Spleen (tissue), 11 donors: Measurements from ENCODE around the gene SLC16A10. TPM values are rescaled to one million over a fixed set of nuclear protein-coding genes. Genes with fewer than 3 reads are reported as not detected.
A peak's percentile ranks its signal among the peaks of the same experiment; 100 is the strongest.

Experiments
- DNase-seq: peaks from one replicate; pipeline ENCODE4 v3.0.0-alpha.2; 2020
- H3K27ac ChIP-seq, 8 donors: fragments of 200-600 bp; sonication (generic) in 7 of 8; 1 replicate in 4 of 8; 2 replicates in 4 of 8; pipeline versions ENCODE4 v1.5.0 to v1.8.0; 2016 to 2021; ENCODE audit warnings: inconsistent platforms in 4 of 8, mild to moderate bottlenecking in 4 of 8, moderate library complexity in 1 of 8
- H3K27me3 ChIP-seq, 7 donors: fragments of 200-600 bp; sonication (generic) in 6 of 7; replicated peaks in 1 of 7; 1 replicate in 4 of 7; 2 replicates in 3 of 7; pipeline versions ENCODE4 v1.5.0 to v1.8.0; 2016 to 2021; ENCODE audit warnings: inconsistent platforms in 3 of 7, mild to moderate bottlenecking in 1 of 7
- H3K36me3 ChIP-seq, 6 donors: fragments of 200-600 bp; sonication (generic) in 5 of 6; 1 replicate in 4 of 6; 2 replicates in 2 of 6; pipeline versions ENCODE4 v1.5.0 to v1.8.0; 2016 to 2021; ENCODE audit warnings: inconsistent platforms in 2 of 6
- H3K4me1 ChIP-seq, 6 donors: fragments of 200-600 bp; sonication (generic) in 5 of 6; 1 replicate in 3 of 6; 2 replicates in 3 of 6; pipeline versions ENCODE4 v1.5.0 to v1.8.0; 2016 to 2021; ENCODE audit warnings: inconsistent platforms in 3 of 6
- H3K4me3 ChIP-seq, 8 donors: fragments of 200-600 bp; sonication (generic) in 7 of 8; 1 replicate in 4 of 8; 2 replicates in 4 of 8; pipeline versions ENCODE4 v1.5.0 to v1.8.0; 2016 to 2021; ENCODE audit warnings: inconsistent platforms in 4 of 8, mild to moderate bottlenecking in 4 of 8, moderate library complexity in 2 of 8
- H3K9me3 ChIP-seq, 8 donors: fragments of 200-600 bp; sonication (generic) in 7 of 8; 1 replicate in 4 of 8; 2 replicates in 4 of 8; pipeline versions ENCODE4 v1.5.0 to v1.8.0; 2016 to 2021; ENCODE audit warnings: inconsistent platforms in 4 of 8
- CTCF ChIP-seq, 11 experiments: fragments of 200-600 bp in 7 of 11; fragments of 450-650 bp in 4 of 11; sonication (generic) in 4 of 11; IDR thresholded peaks in 8 of 11; conservative IDR thresholded peaks in 3 of 11; 1 replicate in 7 of 11; 2 replicates in 4 of 11; pipeline versions ENCODE4 v1.4.0 to v1.8.0; 2016 to 2021; ENCODE audit warnings: antibody characterized with exemption in 11 of 11, inconsistent platforms in 4 of 11, mild to moderate bottlenecking in 1 of 11
- POLR2A ChIP-seq, 3 donors: fragments of 450-650 bp; IDR thresholded peaks; one replicate each; pipeline ENCODE4 v1.5.1; 2017; ENCODE audit warnings: antibody characterized with exemption in 3 of 3, mild to moderate bottlenecking in 1 of 3
- POLR2AphosphoS5 ChIP-seq, 3 donors: sonication (generic); formaldehyde crosslinking; IDR thresholded peaks; one replicate each; pipeline ENCODE4 v1.5.1; 2017; ENCODE audit warnings: antibody characterized with exemption in 3 of 3
- WGBS, 5 donors: extraction: QIAGEN DNeasy Blood & Tissue Kit in 3 of 5; methylation state at CpG; one replicate each; pipeline versions ENCODE4 v1.1.5 to v1.1.7; 2013 to 2018; 5-methylcytosine and 5-hydroxymethylcytosine counted together
- intact Hi-C: fragments of 100-400 bp; cut with DNase I; formaldehyde crosslinking; loops from one replicate; pipeline ENCODE4 v1.15.0; 2023; ENCODE audit warnings: low total_unique reads
- polyA plus RNA-seq, 3 donors: library from polyadenylated mRNA; stranded (reverse); fragments of 200-250 nt; gene quantifications; one replicate each; pipeline ENCODE4 v1.2.1, GENCODE V29; 2013
- total RNA-seq, 7 donors: library from RNA; depleted of rRNA in 3 of 7; stranded (reverse); fragments of >200 nt in 3 of 7; fragmentation: NEBNext Ultra II Directional in 4 of 7; extraction: Animal tissue kit (Norgen Biotek cat#: 25700) in 4 of 7; gene quantifications; one replicate each; pipeline versions ENCODE4 v1.1.0 to v1.2.1, GENCODE V29; 2016 to 2021
- donor health status: healthy with polysubstance abuse.
- donor health status: DM: no; HTN: no; CAD: no; lungs with moderate emphysema.
- donor health status: DM: no; HTN: no; CAD: no.
- donor health status: Bipolar disorder and iron deficiency.
- donor health status: healthy.
- donor health status: DM: no; HTN: no; CAD: no.
- donor health status: DM: yes; HTN: yes; CAD: no.

SLC16A10 gene
- total and polyA plus RNA-seq, 10 donors: 0.24 to 19.9 (median 5.6) TPM

GRCh38 chr6:111114087-111114443, 26.8 kb downstream of the SLC16A10 start:
- H3K36me3 ChIP-seq: no peaks in the 10 kb centered on the region
- no peak for DNase-seq
- intact Hi-C loops: no loop called here
- H3K27ac ChIP-seq: peak overlapping the region in 5 of 8 donors; percentile 12 to 74 (median 47)
- H3K4me3 ChIP-seq: no peak overlapping the region
- 26 to 37% (median 30%) methylated on average over 2 of the region's 2 CpGs for WGBS, 5 donors
- peaks cover 0 to 15% (median 8%) of the 10 kb centered on the region in 6 donors for H3K4me1 ChIP-seq
- no peak for TF ChIP-seq CTCF (IDR thresholded peaks at IDR 0.05 in 8 of 11, conservative IDR thresholded peaks at IDR 0.05 in 3 of 11)
- TF ChIP-seq POLR2AphosphoS5 (IDR thresholded peaks at IDR 0.05): no peak
- TF ChIP-seq POLR2A (IDR thresholded peaks at IDR 0.05): no peak
- H3K27me3 ChIP-seq: no peaks in the 10 kb centered on the region
- H3K9me3 ChIP-seq: no peaks in the 10 kb centered on the region

DNA sequence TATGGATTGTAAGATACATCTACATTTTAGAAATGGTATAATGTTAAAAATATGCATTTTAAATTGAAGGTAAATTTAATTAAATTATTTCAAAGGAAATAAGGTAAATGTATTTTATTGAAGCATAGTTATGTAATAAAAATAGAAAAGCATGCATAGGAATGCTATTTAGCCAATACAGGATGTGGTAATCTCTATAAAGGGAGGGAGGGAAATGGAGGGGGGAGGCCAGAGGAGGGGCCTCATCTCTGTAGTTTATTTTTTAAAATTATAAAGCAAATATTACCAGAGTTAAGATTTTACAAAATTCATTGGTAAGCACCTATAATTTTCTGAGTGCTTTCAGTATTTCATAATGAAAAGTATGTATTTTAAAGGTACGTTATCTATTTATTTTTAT, 27.2 kb downstream of the SLC16A10 start:
- Histone ChIP-seq H3K9me3 (peaks cover 0 to 3% (median 0%) of the 10 kb centered on the region in 8 donors), H3K27ac (peak overlapping the region in 2 of 8 donors; percentile 47 to 74), H3K27me3 (no peaks in the 10 kb centered on the region), H3K4me1 (peaks cover 0 to 15% (median 8%) of the 10 kb centered on the region in 6 donors), H3K4me3 (no peak overlapping the region), H3K36me3 (no peaks in the 10 kb centered on the region)
- intact Hi-C loops: no loop called here
- TF ChIP-seq CTCF (IDR thresholded peaks at IDR 0.05 in 8 of 11, conservative IDR thresholded peaks at IDR 0.05 in 3 of 11): no peak
- no peak for TF ChIP-seq POLR2AphosphoS5 (IDR thresholded peaks at IDR 0.05)
- TF ChIP-seq POLR2A (IDR thresholded peaks at IDR 0.05): no peak
- no peak for DNase-seq
- 72 to 85% (median 79%) methylated on average over 1 of the region's 1 CpG for WGBS, 5 donors

DNA sequence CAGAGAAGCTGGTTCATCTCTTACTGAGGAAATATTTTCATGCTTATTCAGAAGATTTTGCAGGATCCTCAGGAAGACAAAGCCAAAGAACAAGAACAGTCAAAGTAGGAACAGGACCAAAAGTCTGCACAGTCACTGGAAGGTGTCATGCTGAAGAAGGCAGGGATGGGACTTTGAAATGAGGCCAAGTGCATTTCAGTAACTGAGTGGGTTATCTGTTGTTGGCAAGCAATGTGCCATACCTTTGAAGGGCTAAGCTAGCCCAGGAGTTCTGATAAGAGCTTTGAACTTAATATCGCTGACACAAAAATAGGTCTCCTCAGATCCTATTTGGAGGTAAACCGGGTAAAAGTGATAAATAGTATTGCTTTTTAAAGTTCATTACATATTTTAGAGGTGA, 31.5 kb downstream of the SLC16A10 start:
- no peaks in the 10 kb centered on the region for H3K36me3 ChIP-seq
- 93 to 98% (median 94%) methylated on average over 2 of the region's 2 CpGs for WGBS, 5 donors
- TF ChIP-seq CTCF (IDR thresholded peaks at IDR 0.05 in 8 of 11, conservative IDR thresholded peaks at IDR 0.05 in 3 of 11): no peak
- no peak for TF ChIP-seq POLR2A (IDR thresholded peaks at IDR 0.05)
- no peak for TF ChIP-seq POLR2AphosphoS5 (IDR thresholded peaks at IDR 0.05)
- no peak overlapping the region for H3K27ac ChIP-seq
- no peaks in the 10 kb centered on the region for H3K27me3 ChIP-seq
- H3K9me3 ChIP-seq: peaks cover 0 to 7% (median 0%) of the 10 kb centered on the region in 8 donors
- H3K4me1 ChIP-seq: peaks cover 0 to 16% (median 5%) of the 10 kb centered on the region in 6 donors
- H3K4me3 ChIP-seq: no peak overlapping the region
- no peak for DNase-seq
- intact Hi-C loops: no loop called here

GRCh38 chr6:111119571-111120329, 32.4 kb downstream of the SLC16A10 start:
- Histone ChIP-seq H3K4me3 (no peak overlapping the region), H3K4me1 (peaks cover 0 to 7% (median 0%) of the 10 kb centered on the region in 6 donors), H3K9me3 (peaks cover 0 to 7% (median 0%) of the 10 kb centered on the region in 8 donors), H3K36me3 (no peaks in the 10 kb centered on the region), H3K27me3 (no peaks in the 10 kb centered on the region), H3K27ac (no peak overlapping the region)
- 42 to 85% (median 70%) methylated on average over 2 of the region's 2 CpGs for WGBS, 5 donors
- DNase-seq: no peak
- TF ChIP-seq POLR2A (IDR thresholded peaks at IDR 0.05) (no peak), POLR2AphosphoS5 (IDR thresholded peaks at IDR 0.05) (no peak), CTCF (IDR thresholded peaks at IDR 0.05 in 8 of 11, conservative IDR thresholded peaks at IDR 0.05 in 3 of 11) (no peak)
- intact Hi-C loops: no loop called here
